Right lobe of liver (tissue), 6 donors: ENCODE data around the gene TBC1D1. TPM values are rescaled to one million over a fixed set of nuclear protein-coding genes. Genes with fewer than 3 reads are reported as not detected.

ENCODE experiments used
- ATAC-seq, 4 donors: fragments of 200-7000 bp; cut with Tn5 transposase; one replicate each; pipeline ENCODE4 v1.9.1; 2020; ENCODE audit warnings: mild to moderate bottlenecking in 4 of 4, moderate library complexity in 4 of 4
- DNase-seq, 3 donors: peaks; one replicate each; pipeline ENCODE4 v3.0.0-alpha.2; 2020
- H3K27ac ChIP-seq, 3 donors: fragments of 200-600 bp; one replicate each; pipeline ENCODE4 v1.8.0; 2022
- H3K27me3 ChIP-seq, 2 donors: fragments of 200-600 bp; one replicate each; pipeline ENCODE4 v1.8.0; 2022
- H3K36me3 ChIP-seq, 4 donors: fragments of 200-600 bp; sonication (generic) in 1 of 4; one replicate each; pipeline versions ENCODE4 v1.5.1 to v1.8.0; 2017 to 2022; ENCODE audit warnings: control low read depth in 1 of 4
- H3K4me1 ChIP-seq, 4 donors: fragments of 200-600 bp; sonication (generic) in 1 of 4; one replicate each; pipeline versions ENCODE4 v1.5.1 to v1.8.0; 2017 to 2022; ENCODE audit warnings: control low read depth in 1 of 4
- H3K4me3 ChIP-seq, 3 donors: fragments of 200-600 bp; one replicate each; pipeline ENCODE4 v1.8.0; 2022
- H3K9me3 ChIP-seq, 4 donors: fragments of 200-600 bp; sonication (generic) in 1 of 4; one replicate each; pipeline versions ENCODE4 v1.5.1 to v1.8.0; 2017 to 2022; ENCODE audit warnings: control low read depth in 1 of 4
- CTCF ChIP-seq, 4 donors: fragments of 200-600 bp in 3 of 4; fragments of 450-650 bp in 1 of 4; IDR thresholded peaks; one replicate each; pipeline versions ENCODE4 v1.5.1 to v1.8.0; 2016 to 2022; ENCODE audit warnings: antibody characterized with exemption in 4 of 4, mild to moderate bottlenecking in 2 of 4
- POLR2A ChIP-seq: fragments of 450-650 bp; IDR thresholded peaks from one replicate; pipeline ENCODE4 v1.6.1; 2017; ENCODE audit warnings: antibody characterized with exemption, mild to moderate bottlenecking
- WGBS: methylation state at CpG from one replicate; pipeline ENCODE4 v1.1.6; 2018; ENCODE audit warnings: low coverage, low lambda C conversion rate; ENCODE audit not compliant: insufficient coverage; ENCODE audit errors: missing lambda C conversion rate; 5-methylcytosine and 5-hydroxymethylcytosine counted together
- intact Hi-C, 2 donors: fragments of 100-400 bp; cut with DNase I; formaldehyde crosslinking; loops; one replicate each; pipeline versions ENCODE4 v1.11.2 to v1.14.1; 2022
- total RNA-seq, 6 experiments: library from RNA; depleted of rRNA in 2 of 6; stranded (reverse); fragments of >200 nt in 2 of 6; fragmentation: NEBNext Ultra II Directional in 3 of 6; extraction: Animal tissue kit (Norgen Biotek cat#: 25700) in 3 of 6; gene quantifications; one replicate each; pipeline versions ENCODE4 v1.1.0 to v1.2.4, GENCODE V29; 2016 to 2023
- donor health status: DM: no; HTN: yes; CAD: no.
- donor health status: DM: no; HTN: no; CAD: no.
- donor health status: DM: no; HTN: no; CAD: no.
- donor health status: DM: no; HTN: yes; CAD: no.
- donor health status: DM: no; HTN: yes; CAD: no.

Gene TBC1D1
- total RNA-seq, 6 experiments from 2014 or later: 21.2 to 67.5 (median 35.8) TPM

DNA sequence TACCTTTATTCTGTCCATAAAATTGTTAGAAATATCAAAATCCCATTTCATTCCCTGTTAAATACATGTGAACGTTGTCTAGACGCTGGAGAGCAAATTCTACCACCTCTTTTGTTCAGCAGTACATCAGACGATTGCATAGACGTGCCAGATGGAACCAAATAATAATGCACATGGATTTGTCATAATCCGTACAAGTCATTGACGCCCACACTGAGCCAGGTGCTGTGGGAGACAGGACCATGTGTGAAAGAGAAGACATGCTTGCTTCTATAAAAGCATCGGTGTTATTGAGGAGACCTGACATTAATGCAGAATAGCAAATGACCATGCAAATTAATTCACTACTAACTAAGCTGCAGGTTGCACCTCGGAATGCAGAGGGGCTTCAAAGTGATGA, 244.3 kb downstream of the TBC1D1 start:
- Histone ChIP-seq H3K9me3 (no peaks in the 10 kb centered on the region), H3K4me3 (no peak overlapping the region), H3K4me1 (peaks cover 0 to 58% (median 25%) of the 10 kb centered on the region in 4 donors), H3K36me3 (peaks cover 0 to 4% (median 0%) of the 10 kb centered on the region in 4 donors), H3K27ac (no peak overlapping the region), H3K27me3 (no peaks in the 10 kb centered on the region)
- ATAC-seq: no peak
- intact Hi-C loops: no loop called here
- no peak for TF ChIP-seq POLR2A
- TF ChIP-seq CTCF (IDR thresholded peaks at IDR 0.05): no peak
- peak in 1 of 3 donors; percentile 18 for DNase-seq
- WGBS: 99% methylated on average over 8 of the region's 8 CpGs

- intact Hi-C loops: no loop called here
- no peak for TF ChIP-seq CTCF (IDR thresholded peaks at IDR 0.05)
- TF ChIP-seq POLR2A: no peak
- H3K4me3 ChIP-seq: no peak overlapping the region
- H3K9me3 ChIP-seq: no peaks in the 10 kb centered on the region
- WGBS: 91% methylated on average over 10 of the region's 10 CpGs
- H3K4me1 ChIP-seq: peaks cover 0 to 58% (median 24%) of the 10 kb centered on the region in 4 donors
- H3K36me3 ChIP-seq: peaks cover 0 to 4% (median 0%) of the 10 kb centered on the region in 4 donors
- no peaks in the 10 kb centered on the region for H3K27me3 ChIP-seq
- DNase-seq: peak in 1 of 3 donors; percentile 36
- H3K27ac ChIP-seq: no peak overlapping the region
- ATAC-seq: no peak
These were observed 245.7 kb downstream of the TBC1D1 start for GRCh38 chr4:38136604-38137003.

DNA sequence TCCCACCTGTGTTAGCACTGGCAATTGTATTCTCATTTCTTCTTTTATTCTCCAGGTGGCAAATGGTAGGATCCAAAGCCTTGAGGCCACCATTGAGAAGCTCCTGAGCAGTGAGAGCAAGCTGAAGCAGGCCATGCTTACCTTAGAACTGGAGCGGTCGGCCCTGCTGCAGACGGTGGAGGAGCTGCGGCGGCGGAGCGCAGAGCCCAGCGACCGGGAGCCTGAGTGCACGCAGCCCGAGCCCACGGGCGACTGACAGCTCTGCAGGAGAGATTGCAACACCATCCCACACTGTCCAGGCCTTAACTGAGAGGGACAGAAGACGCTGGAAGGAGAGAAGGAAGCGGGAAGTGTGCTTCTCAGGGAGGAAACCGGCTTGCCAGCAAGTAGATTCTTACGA, 246.2 kb downstream of the TBC1D1 start:
- H3K27ac ChIP-seq: no peak overlapping the region
- no peak for ATAC-seq
- intact Hi-C loops: no loop called here
- no peak overlapping the region for H3K4me3 ChIP-seq
- TF ChIP-seq CTCF (IDR thresholded peaks at IDR 0.05): no peak
- H3K36me3 ChIP-seq: peaks cover 0 to 4% (median 0%) of the 10 kb centered on the region in 4 donors
- 87% methylated on average over 15 of the region's 17 CpGs for WGBS
- H3K4me1 ChIP-seq: peaks cover 0 to 58% (median 23%) of the 10 kb centered on the region in 4 donors
- no peaks in the 10 kb centered on the region for H3K9me3 ChIP-seq
- no peaks in the 10 kb centered on the region for H3K27me3 ChIP-seq
- peak in 1 of 3 donors; percentile 34 for DNase-seq

- Histone ChIP-seq H3K4me3 (no peak overlapping the region), H3K4me1 (peaks cover 0 to 51% (median 20%) of the 10 kb centered on the region in 4 donors), H3K9me3 (no peaks in the 10 kb centered on the region), H3K27ac (no peak overlapping the region), H3K27me3 (no peaks in the 10 kb centered on the region), H3K36me3 (peaks cover 0 to 4% (median 0%) of the 10 kb centered on the region in 4 donors)
- TF ChIP-seq POLR2A (no peak), CTCF (IDR thresholded peaks at IDR 0.05) (no peak)
- ATAC-seq: no peak
- no peak for DNase-seq
- intact Hi-C loops: no loop called here
- 94% methylated on average over 4 of the region's 4 CpGs for WGBS
These were observed 247.5 kb downstream of the TBC1D1 start for GRCh38 chr4:38138363-38138762.

GRCh38 chr4:38139187-38139586, 248.3 kb downstream of the TBC1D1 start:
- no peak for DNase-seq
- 94% methylated on average over 3 of the region's 4 CpGs for WGBS
- Histone ChIP-seq H3K27me3 (no peaks in the 10 kb centered on the region), H3K27ac (peak overlapping the region in 1 of 3 donors; percentile 88), H3K4me1 (peaks cover 0 to 43% (median 16%) of the 10 kb centered on the region in 4 donors), H3K4me3 (no peak overlapping the region), H3K36me3 (peaks cover 0 to 4% (median 0%) of the 10 kb centered on the region in 4 donors), H3K9me3 (no peaks in the 10 kb centered on the region)
- TF ChIP-seq CTCF (IDR thresholded peaks at IDR 0.05) (no peak), POLR2A (no peak)
- intact Hi-C loops: no loop called here
- ATAC-seq: no peak
